Testis (tissue), 2 donors: ENCODE results near the gene SEC24A.

Experiments used
- POLR2A ChIP-seq: fragments of 450-650 bp; IDR thresholded peaks from one replicate; pipeline ENCODE4 v1.6.1; 2017; ENCODE audit warnings: antibody characterized with exemption, mild to moderate bottlenecking, moderate library complexity
- TF ChIP-seq, protein P1 (sequence below), 3 experiments: fragments of 450-650 bp in 2 of 3; fragments of 200-600 bp in 1 of 3; sonication (generic) in 1 of 3; IDR thresholded peaks; one replicate each; pipeline ENCODE4 v1.5.1; 2016 to 2019; ENCODE audit warnings: antibody characterized with exemption in 3 of 3, mild to moderate bottlenecking in 2 of 3, moderate library complexity in 1 of 3

DNA sequence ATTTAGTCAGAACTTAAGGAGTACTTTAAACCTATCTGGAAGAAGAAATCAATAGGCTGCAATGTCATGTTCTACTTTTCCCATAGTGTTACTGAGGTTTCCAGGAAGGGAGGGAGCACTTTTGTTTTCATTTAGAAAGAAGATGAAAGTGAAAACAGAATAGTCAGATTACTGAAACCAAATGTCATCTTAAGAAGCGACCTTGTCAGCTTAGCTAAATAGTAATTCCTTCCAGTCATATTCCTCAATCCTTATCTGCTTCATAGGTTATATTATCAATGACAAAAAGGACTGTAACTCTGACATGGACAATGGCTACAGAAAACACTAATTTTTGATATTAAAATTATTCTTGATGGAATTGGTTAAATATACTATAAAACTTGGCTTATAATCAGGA is 43.7 kb upstream of the SEC24A start:
- TF ChIP-seq, protein P1, sequence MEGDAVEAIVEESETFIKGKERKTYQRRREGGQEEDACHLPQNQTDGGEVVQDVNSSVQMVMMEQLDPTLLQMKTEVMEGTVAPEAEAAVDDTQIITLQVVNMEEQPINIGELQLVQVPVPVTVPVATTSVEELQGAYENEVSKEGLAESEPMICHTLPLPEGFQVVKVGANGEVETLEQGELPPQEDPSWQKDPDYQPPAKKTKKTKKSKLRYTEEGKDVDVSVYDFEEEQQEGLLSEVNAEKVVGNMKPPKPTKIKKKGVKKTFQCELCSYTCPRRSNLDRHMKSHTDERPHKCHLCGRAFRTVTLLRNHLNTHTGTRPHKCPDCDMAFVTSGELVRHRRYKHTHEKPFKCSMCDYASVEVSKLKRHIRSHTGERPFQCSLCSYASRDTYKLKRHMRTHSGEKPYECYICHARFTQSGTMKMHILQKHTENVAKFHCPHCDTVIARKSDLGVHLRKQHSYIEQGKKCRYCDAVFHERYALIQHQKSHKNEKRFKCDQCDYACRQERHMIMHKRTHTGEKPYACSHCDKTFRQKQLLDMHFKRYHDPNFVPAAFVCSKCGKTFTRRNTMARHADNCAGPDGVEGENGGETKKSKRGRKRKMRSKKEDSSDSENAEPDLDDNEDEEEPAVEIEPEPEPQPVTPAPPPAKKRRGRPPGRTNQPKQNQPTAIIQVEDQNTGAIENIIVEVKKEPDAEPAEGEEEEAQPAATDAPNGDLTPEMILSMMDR (IDR thresholded peaks at IDR 0.05) = no peak
- TF ChIP-seq POLR2A = no peak
